ENCODE data around the gene GSTA4. TPM values are rescaled to one million over a fixed set of nuclear protein-coding genes. Genes with fewer than 3 reads are reported as not detected.
A peak's percentile ranks its signal among the peaks of the same experiment; 100 is the strongest.
"Not testable (repeated sequence)": the region's sequence is repeated elsewhere in the genome, so short reads cannot be mapped to it uniquely, and the experiment has no call there.

GSTA4 gene
- total RNA-seq (15.0 and 17.9 TPM in 2 replicates), polyA plus RNA-seq (15.6 and 24.6 TPM in 2 replicates), polyA minus RNA-seq (9.7 and 13.1 TPM in 2 replicates), Bru-seq, nascent RNA (percentile 74 among the genes with signal in this experiment), BruChase-seq, experiment 1, labeled RNA remaining after a 6-hour chase (percentile 56 among the genes with signal in this experiment), BruChase-seq, experiment 2, labeled RNA remaining after a 2-hour chase (percentile 70 among the genes with signal in this experiment)
- polyA plus RNA-seq (2011; cell fraction: cytosol; rRNA removed), result 27.1 and 27.4 TPM in 2 replicates
- 29.6 and 38.3 TPM in 2 replicates for polyA plus RNA-seq (2011; cell fraction: nucleus; rRNA removed)
- 24.1 and 33.0 TPM in 2 replicates for polyA plus RNA-seq (2012)
- not detected for polyA minus RNA-seq (2011; cell fraction: cytosol; rRNA and poly(A)+ RNA removed)
- polyA minus RNA-seq (2011; cell fraction: nucleus; rRNA and poly(A)+ RNA removed), result 4.4 and 8.1 TPM in 2 replicates
- long read RNA-seq, transcript GSTA4-203 (7 exons, 1,334 nt), result major isoform, 56 of 67 reads
- long read RNA-seq, partial matches to known transcripts, result 6 of 67 reads
- long read RNA-seq, other reads (novel, unspliced or antisense), result 5 of 67 reads

- dilution Hi-C loops (cut with MboI; ENCODE audit: extremely low pct_ligation_motif_present, low sequenced_read_pairs); BruUV-seq (replicated peaks); H4K20me1 ChIP-seq (replicated peaks; ENCODE audit: control insufficient read depth, extremely low read depth, insufficient read depth, low read length); H3K9me3 ChIP-seq (replicated peaks; ENCODE audit: control insufficient read depth, insufficient read depth, low read length); H3K9me1 ChIP-seq (replicated peaks; ENCODE audit: control insufficient read depth, extremely low read depth, insufficient read depth, low read length); H3K27me3 ChIP-seq (ENCODE audit: control insufficient read depth in 2 of 2, insufficient read depth in 2 of 2, low read length in 2 of 2); H3K79me2 ChIP-seq (ENCODE audit: control insufficient read depth, insufficient read depth, low read length); H3K36me3 ChIP-seq (ENCODE audit: control insufficient read depth in 2 of 2, extremely low read depth in 1 of 2, insufficient read depth in 2 of 2, low read length in 2 of 2): not testable (repeated sequence)
- DNase-seq (ENCODE audit: low read depth, low spot score) (peak; percentile 99), FAIRE-seq (peak; percentile 96)
- TF ChIP-seq CTCF (IDR thresholded peaks at IDR 0.05; ENCODE audit: extremely low read depth in 1 of 2, insufficient read depth in 1 of 2, low read depth in 1 of 2, low read length in 2 of 2) (peak; percentile 66 to 91), POLR2AphosphoS5 (IDR thresholded peaks at IDR 0.05; ENCODE audit: insufficient read depth, low read depth, low read length) (peak; percentile 68), POLR2A (IDR thresholded peaks at IDR 0.05; ENCODE audit: low read depth, low read length) (peak; percentile 90), GATA2 (IDR thresholded peaks at IDR 0.05; ENCODE audit: insufficient read depth, insufficient read length, low read depth, low read length) (peak; percentile 62)
- peak within 1 kb of the TSS; percentile 85 for H3K27ac ChIP-seq (ENCODE audit: insufficient read depth, low read depth, low read length)
- H3K4me1 ChIP-seq (ENCODE audit: control insufficient read depth, extremely low read depth, insufficient read depth, low read length), result peaks cover 13% of the 10 kb centered on the region
- H3K4me3 ChIP-seq (replicated peaks in 1 of 3; ENCODE audit: insufficient read depth in 1 of 3, low read depth in 1 of 3, low read length in 3 of 3), result peak within 1 kb of the TSS; percentile 44 to 89 (median 77)
- ChIA-PET CTCF (interaction anchor here (0.8 to 4.1 kb wide), 10 partner anchors 11 to 588 kb away, joined by 3 to 49 read pairs (median 9); partner anchors contain the start of gene FBXO9), POLR2A (interaction anchor here (0.6 kb wide), 1 partner anchor 490 kb away, joined by 3 read pairs; no protein-coding TSS in a partner anchor)
- H3K4me2 ChIP-seq (ENCODE audit: insufficient read depth, low read length), result peak within 1 kb of the TSS; percentile 86
- peak within 1 kb of the TSS; percentile 94 for H2AFZ ChIP-seq (ENCODE audit: low read depth, low read length)
- peak within 1 kb of the TSS; percentile 96 for H3K9ac ChIP-seq (replicated peaks; ENCODE audit: extremely low read depth, insufficient read depth, low read length)
- intact Hi-C loops (cut with micrococcal nuclease), result loop anchor here (1.0 to 10.0 kb wide), 9 partner anchors 113 to 657 kb away; partner anchors contain the start of genes ELOVL5 and GCLC
Observed at GRCh38 chr6:52995089-52995912, at the start of gene GSTA4. Gene GSTA4 (minus strand): TSS chr6:52995284. CDS start chr6:52994243, 1,041 bp downstream.

Measured in endothelial cell of umbilical vein (primary cell).